Neural progenitor cell (in vitro differentiated cells): ENCODE results near the gene MEPCE. TPM values are rescaled to one million over a fixed set of nuclear protein-coding genes. Genes with fewer than 3 reads are reported as not detected.

ENCODE experiments used
- DNase-seq: peaks from one replicate; pipeline ENCODE4 v3.0.0-alpha.2; 2016; ENCODE audit warnings: low spot score
- H2AFZ ChIP-seq: fragments of 200-600 bp; sonication (generic); replicated peaks from 2 replicates; pipeline ENCODE4 v1.6.1; 2016; ENCODE audit warnings: antibody characterized with exemption
- H3F3A ChIP-seq: fragments of 200-600 bp; sonication (generic); 2 replicates; pipeline ENCODE4 v1.6.1; 2016; ENCODE audit warnings: antibody characterized with exemption, low read depth
- H3K27ac ChIP-seq: fragments of 200-600 bp; sonication (generic); 2 replicates; pipeline ENCODE4 v1.5.1; 2016; ENCODE audit warnings: mild to moderate bottlenecking
- H3K27me3 ChIP-seq: fragments of 200-600 bp; sonication (generic); 2 replicates; pipeline ENCODE4 v1.6.1; 2016; ENCODE audit warnings: mild to moderate bottlenecking, moderate library complexity
- H3K36me3 ChIP-seq: fragments of 200-600 bp; sonication (generic); 2 replicates; pipeline ENCODE4 v1.5.1; 2016
- H3K4me1 ChIP-seq: fragments of 200-600 bp; sonication (generic); 2 replicates; pipeline ENCODE4 v1.6.1; 2016; ENCODE audit warnings: mixed run types
- H3K4me2 ChIP-seq: fragments of 200-600 bp; sonication (generic); 2 replicates; pipeline ENCODE4 v1.6.1; 2016
- H3K4me3 ChIP-seq: fragments of 200-600 bp; sonication (generic); 2 replicates; pipeline ENCODE4 v1.5.1; 2016
- H3K79me2 ChIP-seq: fragments of 200-600 bp; sonication (generic); 2 replicates; pipeline ENCODE4 v1.6.1; 2016; ENCODE audit warnings: low read depth
- H3K9ac ChIP-seq: fragments of 200-600 bp; sonication (generic); 2 replicates; pipeline ENCODE4 v1.6.1; 2016
- H3K9me3 ChIP-seq: fragments of 200-600 bp; sonication (generic); 2 replicates; pipeline ENCODE4 v1.5.1; 2016; ENCODE audit warnings: low read depth
- H4K20me1 ChIP-seq: fragments of 200-600 bp; sonication (generic); 2 replicates; pipeline ENCODE4 v1.6.1; 2016; ENCODE audit warnings: low read depth
- H3K27ac Mint-ChIP-seq: 3 replicates; pipeline ENCODE4 v1.8.0; 2021; ENCODE audit warnings: mixed read lengths
- H3K27me3 Mint-ChIP-seq: 2 replicates; pipeline ENCODE4 v1.8.0; 2022; ENCODE audit warnings: low read depth, mild to moderate bottlenecking, inconsistent platforms, moderate library complexity, mixed read lengths; ENCODE audit not compliant: insufficient read depth
- H3K36me3 Mint-ChIP-seq: 3 replicates; pipeline ENCODE4 v1.8.0; 2021; ENCODE audit warnings: mixed read lengths
- H3K4me1 Mint-ChIP-seq: 3 replicates; pipeline ENCODE4 v1.8.0; 2021; ENCODE audit warnings: mixed read lengths
- H3K4me3 Mint-ChIP-seq: 3 replicates; pipeline ENCODE4 v1.8.0; 2021; ENCODE audit warnings: mild to moderate bottlenecking, moderate library complexity, mixed read lengths
- H3K9me3 Mint-ChIP-seq: 3 replicates; pipeline ENCODE4 v1.8.0; 2020; ENCODE audit warnings: mixed read lengths
- CTCF ChIP-seq: fragments of 200-600 bp; sonication (generic); IDR thresholded peaks from 2 replicates; pipeline ENCODE4 v1.5.1; 2017; ENCODE audit warnings: antibody characterized with exemption, mild to moderate bottlenecking
- EZH2 ChIP-seq: fragments of 200-600 bp; sonication (generic); IDR thresholded peaks from 2 replicates; pipeline ENCODE4 v1.6.1; 2017; ENCODE audit warnings: antibody characterized with exemption, mild to moderate bottlenecking, moderate library complexity
- EZH2phosphoT487 ChIP-seq: fragments of 200-600 bp; sonication (generic); IDR thresholded peaks from 2 replicates; pipeline ENCODE4 v1.6.1; 2017; ENCODE audit warnings: antibody characterized with exemption
- total RNA-seq: library from RNA; depleted of rRNA; stranded (reverse); fragments of >200 nt; gene quantifications from 2 replicates; pipeline ENCODE4 v1.2.3, GENCODE V29; 2015; ENCODE audit warnings: low replicate concordance

MEPCE gene
- total RNA-seq, 1 donor from 2014 or later = 16.4 TPM

DNA sequence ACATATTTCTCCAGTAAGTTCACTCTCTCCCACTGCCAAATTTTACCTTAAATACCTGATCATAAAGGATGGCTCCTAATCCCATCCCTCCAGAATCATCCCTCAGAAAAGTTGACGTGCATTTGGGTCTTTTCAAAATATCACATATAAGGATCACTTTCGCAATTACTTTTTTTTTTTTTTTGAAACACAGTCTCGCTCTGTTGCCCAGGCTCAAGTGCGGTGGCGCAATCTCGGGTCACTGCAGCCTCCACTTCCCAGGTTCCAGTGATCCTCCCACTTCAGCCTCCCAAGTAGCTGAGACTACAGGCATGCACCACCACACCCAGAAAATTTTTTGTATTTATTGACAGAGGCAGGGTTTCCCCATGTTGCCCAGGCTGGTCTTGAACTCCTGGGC, 18.5 kb upstream of the MEPCE start:
- Mint-ChIP-seq H3K27me3 (no peaks in the 10 kb centered on the region), H3K36me3 (no peaks in the 10 kb centered on the region), H3K9me3 (no peaks in the 10 kb centered on the region), H3K4me1 (peaks cover 13% of the 10 kb centered on the region), H3K27ac (no peak overlapping the region), H3K4me3 (no peak overlapping the region)
- Histone ChIP-seq H3K27me3 (peaks cover 24% of the 10 kb centered on the region), H2AFZ (no peak overlapping the region), H4K20me1 (no peaks in the 10 kb centered on the region), H3K4me1 (no peaks in the 10 kb centered on the region), H3K9me3 (no peaks in the 10 kb centered on the region), H3K36me3 (no peaks in the 10 kb centered on the region), H3K9ac (no peak overlapping the region), H3K27ac (no peak overlapping the region), H3K4me2 (no peak overlapping the region), H3K4me3 (no peak overlapping the region), H3F3A (peaks cover 3% of the 10 kb centered on the region), H3K79me2 (no peaks in the 10 kb centered on the region)
- DNase-seq = no peak
- TF ChIP-seq CTCF (no peak), EZH2 (no peak), EZH2phosphoT487 (no peak)

DNA sequence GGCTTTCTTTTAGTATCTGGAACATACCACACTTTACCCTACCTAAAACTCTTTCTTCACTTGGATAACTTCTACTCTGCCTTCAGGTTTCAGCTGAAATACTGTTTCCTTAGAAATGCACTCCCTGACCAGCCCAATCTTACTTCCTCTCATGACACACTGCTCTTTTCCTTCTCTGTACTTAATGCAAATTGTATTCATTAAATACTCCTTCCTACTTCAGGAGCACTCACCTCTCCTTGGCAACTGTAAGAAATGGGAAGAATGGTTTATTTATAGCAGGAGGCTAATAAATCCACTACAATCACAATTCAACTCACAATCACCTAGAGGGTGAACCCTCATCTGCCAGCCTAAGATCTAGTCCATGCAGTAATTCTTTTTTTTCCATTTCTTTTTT, 16.3 kb upstream of the MEPCE start:
- Histone ChIP-seq H3K9ac (no peak overlapping the region), H3F3A (peaks cover 3% of the 10 kb centered on the region), H2AFZ (no peak overlapping the region), H3K4me3 (no peak overlapping the region), H4K20me1 (no peaks in the 10 kb centered on the region), H3K4me2 (no peak overlapping the region), H3K27ac (no peak overlapping the region), H3K27me3 (peaks cover 24% of the 10 kb centered on the region), H3K79me2 (no peaks in the 10 kb centered on the region), H3K4me1 (no peaks in the 10 kb centered on the region), H3K36me3 (no peaks in the 10 kb centered on the region), H3K9me3 (no peaks in the 10 kb centered on the region)
- no peak for DNase-seq
- Mint-ChIP-seq H3K27ac (no peak overlapping the region), H3K27me3 (no peaks in the 10 kb centered on the region), H3K4me3 (no peak overlapping the region), H3K4me1 (peaks cover 3% of the 10 kb centered on the region), H3K9me3 (no peaks in the 10 kb centered on the region), H3K36me3 (no peaks in the 10 kb centered on the region)
- TF ChIP-seq CTCF (no peak), EZH2 (no peak), EZH2phosphoT487 (no peak)

DNA sequence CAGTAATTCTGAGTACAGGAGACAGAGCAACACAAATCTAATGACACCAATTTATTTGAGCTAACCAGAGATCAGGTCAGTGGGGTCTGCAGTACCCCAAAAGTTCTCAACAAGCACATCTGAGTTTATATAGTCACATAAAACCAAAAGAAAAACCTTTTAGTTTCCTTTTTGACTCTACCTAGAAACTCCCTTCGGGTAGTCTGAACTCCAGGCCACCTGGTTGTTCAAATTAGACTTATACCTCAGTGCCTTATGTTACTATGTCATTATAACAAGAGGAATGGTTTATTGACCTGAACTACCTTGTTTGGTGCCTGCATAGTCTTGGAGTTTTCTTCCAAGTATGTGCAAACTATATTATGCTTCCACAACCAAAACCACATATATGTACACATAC, 15.7 kb upstream of the MEPCE start:
- no peak for TF ChIP-seq CTCF
- Histone ChIP-seq H3F3A (peaks cover 3% of the 10 kb centered on the region), H3K9ac (no peak overlapping the region), H2AFZ (no peak overlapping the region), H3K4me2 (no peak overlapping the region), H3K27me3 (peaks cover 24% of the 10 kb centered on the region), H3K36me3 (no peaks in the 10 kb centered on the region), H4K20me1 (no peaks in the 10 kb centered on the region), H3K4me3 (no peak overlapping the region), H3K4me1 (no peaks in the 10 kb centered on the region), H3K79me2 (no peaks in the 10 kb centered on the region), H3K27ac (no peak overlapping the region), H3K9me3 (no peaks in the 10 kb centered on the region)
- no peak overlapping the region for H3K27ac Mint-ChIP-seq
- no peak for DNase-seq
- H3K27me3 Mint-ChIP-seq = no peaks in the 10 kb centered on the region
- no peaks in the 10 kb centered on the region for H3K36me3 Mint-ChIP-seq
- no peaks in the 10 kb centered on the region for H3K9me3 Mint-ChIP-seq
- no peak overlapping the region for H3K4me3 Mint-ChIP-seq
- H3K4me1 Mint-ChIP-seq = peaks cover 3% of the 10 kb centered on the region

GRCh38 chr7:100415448-100415847, 14.2 kb upstream of the MEPCE start:
- no peak overlapping the region for H2AFZ ChIP-seq
- Mint-ChIP-seq H3K4me1 (peaks cover 6% of the 10 kb centered on the region), H3K9me3 (no peaks in the 10 kb centered on the region), H3K27ac (no peak overlapping the region), H3K27me3 (no peaks in the 10 kb centered on the region), H3K36me3 (no peaks in the 10 kb centered on the region), H3K4me3 (no peak overlapping the region)
- H3K79me2 ChIP-seq = no peaks in the 10 kb centered on the region
- peaks cover 10% of the 10 kb centered on the region for H3K27me3 ChIP-seq
- no peaks in the 10 kb centered on the region for H3K9me3 ChIP-seq
- no peaks in the 10 kb centered on the region for H3K36me3 ChIP-seq
- TF ChIP-seq CTCF = no peak
- no peak for TF ChIP-seq EZH2phosphoT487
- no peak for TF ChIP-seq EZH2
- H3F3A ChIP-seq = peaks cover 3% of the 10 kb centered on the region
- no peak overlapping the region for H3K4me3 ChIP-seq
- no peak overlapping the region for H3K4me2 ChIP-seq
- no peak for DNase-seq
- no peak overlapping the region for H3K9ac ChIP-seq
- no peaks in the 10 kb centered on the region for H4K20me1 ChIP-seq
- no peaks in the 10 kb centered on the region for H3K4me1 ChIP-seq
- H3K27ac ChIP-seq = no peak overlapping the region
